Skeletal muscle tissue (tissue), 4 donors: ENCODE results near the gene PPIE. TPM values are rescaled to one million over a fixed set of nuclear protein-coding genes. Genes with fewer than 3 reads are reported as not detected.
A peak's percentile ranks its signal among the peaks of the same experiment; 100 is the strongest.

ENCODE experiments used
- H3K27ac ChIP-seq: one replicate; pipeline ENCODE4 v1.7.0; 2013; ENCODE audit warnings: mild to moderate bottlenecking, low read depth, low read length, inconsistent platforms
- H3K27me3 ChIP-seq, 3 donors: one replicate each; pipeline ENCODE4 v1.7.0; 2013; ENCODE audit warnings: low read length in 3 of 3; ENCODE audit not compliant: control insufficient read depth in 3 of 3, insufficient read depth in 3 of 3
- H3K36me3 ChIP-seq, 3 donors: one replicate each; pipeline ENCODE4 v1.7.0; 2013; ENCODE audit warnings: low read length in 3 of 3; ENCODE audit not compliant: control insufficient read depth in 3 of 3, insufficient read depth in 3 of 3
- H3K4me1 ChIP-seq, 3 donors: one replicate each; pipeline ENCODE4 v1.7.0; 2013; ENCODE audit warnings: low read length in 3 of 3, mild to moderate bottlenecking in 3 of 3; ENCODE audit not compliant: control insufficient read depth in 3 of 3, insufficient read depth in 3 of 3
- H3K4me3 ChIP-seq, 3 donors: one replicate each; pipeline ENCODE4 v1.7.0; 2013; ENCODE audit warnings: low read length in 3 of 3
- H3K9ac ChIP-seq, 3 donors: one replicate each; pipeline ENCODE4 v1.7.0; 2013; ENCODE audit warnings: low read length in 3 of 3, mild to moderate bottlenecking in 3 of 3, moderate library complexity in 2 of 3, low read depth in 1 of 3
- H3K9me3 ChIP-seq, 3 donors: one replicate each; pipeline ENCODE4 v1.7.0; 2013; ENCODE audit warnings: low read length in 3 of 3; ENCODE audit not compliant: control insufficient read depth in 3 of 3
- total RNA-seq: library from RNA; depleted of rRNA; stranded (reverse); fragments of >200 nt; gene quantifications from one replicate; pipeline ENCODE4 v1.2.3, GENCODE V29; 2014
- donor health status: Osteomylitis.

PPIE gene
- total RNA-seq, 1 donor from 2014 or later, result 24.5 TPM

GRCh38 chr1:39717809-39718208, 20.9 kb upstream of the PPIE start:
- Histone ChIP-seq H3K4me1 (peaks cover 0 to 3% (median 0%) of the 10 kb centered on the region in 3 donors), H3K27ac (no peak overlapping the region), H3K36me3 (no peaks in the 10 kb centered on the region), H3K27me3 (peaks cover 0 to 12% (median 0%) of the 10 kb centered on the region in 3 donors), H3K9ac (no peak overlapping the region), H3K4me3 (no peak overlapping the region), H3K9me3 (no peaks in the 10 kb centered on the region)

- H3K9me3 ChIP-seq, result no peaks in the 10 kb centered on the region
- H3K27ac ChIP-seq, result no peak overlapping the region
- H3K4me3 ChIP-seq, result no peak overlapping the region
- peaks cover 0 to 3% (median 0%) of the 10 kb centered on the region in 3 donors for H3K4me1 ChIP-seq
- no peak overlapping the region for H3K9ac ChIP-seq
- H3K36me3 ChIP-seq, result no peaks in the 10 kb centered on the region
- H3K27me3 ChIP-seq, result peaks cover 0 to 6% (median 0%) of the 10 kb centered on the region in 3 donors
Measured at GRCh38 chr1:39720094-39720999, 18.3 kb upstream of the PPIE start.

GRCh38 chr1:39721664-39722063, 17.0 kb upstream of the PPIE start:
- Histone ChIP-seq H3K27me3 (peaks cover 0 to 6% (median 0%) of the 10 kb centered on the region in 3 donors), H3K9ac (no peak overlapping the region), H3K4me3 (no peak overlapping the region), H3K9me3 (no peaks in the 10 kb centered on the region), H3K4me1 (peaks cover 0 to 3% (median 0%) of the 10 kb centered on the region in 3 donors), H3K36me3 (no peaks in the 10 kb centered on the region), H3K27ac (no peak overlapping the region)

- H3K36me3 ChIP-seq, result no peaks in the 10 kb centered on the region
- no peak overlapping the region for H3K9ac ChIP-seq
- H3K27ac ChIP-seq, result no peak overlapping the region
- peaks cover 2 to 7% (median 2%) of the 10 kb centered on the region in 3 donors for H3K27me3 ChIP-seq
- no peaks in the 10 kb centered on the region for H3K9me3 ChIP-seq
- H3K4me3 ChIP-seq, result no peak overlapping the region
- peaks cover 0 to 3% (median 0%) of the 10 kb centered on the region in 3 donors for H3K4me1 ChIP-seq
Measured at GRCh38 chr1:39722495-39722894, 16.2 kb upstream of the PPIE start.

GRCh38 chr1:39726600-39726999, 12.1 kb upstream of the PPIE start:
- Histone ChIP-seq H3K36me3 (no peaks in the 10 kb centered on the region), H3K27me3 (peaks cover 9 to 17% (median 13%) of the 10 kb centered on the region in 3 donors), H3K27ac (no peak overlapping the region), H3K9me3 (no peaks in the 10 kb centered on the region), H3K9ac (no peak overlapping the region), H3K4me1 (no peaks in the 10 kb centered on the region), H3K4me3 (no peak overlapping the region)

GRCh38 chr1:39727221-39727931, 11.3 kb upstream of the PPIE start:
- H3K27ac ChIP-seq, result no peak overlapping the region
- H3K27me3 ChIP-seq, result peaks cover 9 to 18% (median 13%) of the 10 kb centered on the region in 3 donors
- no peak overlapping the region for H3K9ac ChIP-seq
- no peaks in the 10 kb centered on the region for H3K4me1 ChIP-seq
- no peaks in the 10 kb centered on the region for H3K9me3 ChIP-seq
- no peak overlapping the region for H3K4me3 ChIP-seq
- no peaks in the 10 kb centered on the region for H3K36me3 ChIP-seq

GRCh38 chr1:39727932-39728317, 10.8 kb upstream of the PPIE start:
- H3K4me3 ChIP-seq, result no peak overlapping the region
- no peak overlapping the region for H3K9ac ChIP-seq
- peaks cover 0 to 4% (median 1%) of the 10 kb centered on the region in 3 donors for H3K4me1 ChIP-seq
- H3K9me3 ChIP-seq, result no peaks in the 10 kb centered on the region
- H3K27me3 ChIP-seq, result peaks cover 9 to 18% (median 15%) of the 10 kb centered on the region in 3 donors
- no peak overlapping the region for H3K27ac ChIP-seq
- no peaks in the 10 kb centered on the region for H3K36me3 ChIP-seq

- Histone ChIP-seq H3K9me3 (no peaks in the 10 kb centered on the region), H3K9ac (no peak overlapping the region), H3K36me3 (no peaks in the 10 kb centered on the region), H3K27ac (no peak overlapping the region), H3K4me3 (no peak overlapping the region), H3K4me1 (peaks cover 3 to 14% (median 7%) of the 10 kb centered on the region in 3 donors), H3K27me3 (peaks cover 9 to 20% (median 18%) of the 10 kb centered on the region in 3 donors)
Measured at GRCh38 chr1:39729030-39729429, 9.7 kb upstream of the PPIE start.

GRCh38 chr1:39729842-39730241, 8.8 kb upstream of the PPIE start:
- Histone ChIP-seq H3K27me3 (peaks cover 9 to 18% (median 18%) of the 10 kb centered on the region in 3 donors), H3K4me1 (peaks cover 3 to 14% (median 10%) of the 10 kb centered on the region in 3 donors), H3K4me3 (no peak overlapping the region), H3K9me3 (no peaks in the 10 kb centered on the region), H3K9ac (no peak overlapping the region), H3K36me3 (no peaks in the 10 kb centered on the region), H3K27ac (no peak overlapping the region)

GRCh38 chr1:39732730-39733129, 6.0 kb upstream of the PPIE start:
- Histone ChIP-seq H3K27me3 (peaks cover 5 to 14% (median 14%) of the 10 kb centered on the region in 3 donors), H3K27ac (peak overlapping the region; percentile 4), H3K36me3 (no peaks in the 10 kb centered on the region), H3K9ac (peak overlapping the region in 1 of 3 donors; percentile 65), H3K4me1 (peaks cover 3 to 14% (median 10%) of the 10 kb centered on the region in 3 donors), H3K9me3 (no peaks in the 10 kb centered on the region), H3K4me3 (peak overlapping the region in 2 of 3 donors; percentile 11 to 58)
